HG03378 (cell line): ENCODE measurements around the gene MARK2.

Source experiments
- ATAC-seq: cut with Tn5 transposase; IDR thresholded peaks from one replicate; pipeline ENCODE4 v1.9.1; 2021; ENCODE audit warnings: mild to moderate bottlenecking, moderate library complexity; ENCODE audit not compliant: unreplicated experiment

The MARK2 gene

DNA sequence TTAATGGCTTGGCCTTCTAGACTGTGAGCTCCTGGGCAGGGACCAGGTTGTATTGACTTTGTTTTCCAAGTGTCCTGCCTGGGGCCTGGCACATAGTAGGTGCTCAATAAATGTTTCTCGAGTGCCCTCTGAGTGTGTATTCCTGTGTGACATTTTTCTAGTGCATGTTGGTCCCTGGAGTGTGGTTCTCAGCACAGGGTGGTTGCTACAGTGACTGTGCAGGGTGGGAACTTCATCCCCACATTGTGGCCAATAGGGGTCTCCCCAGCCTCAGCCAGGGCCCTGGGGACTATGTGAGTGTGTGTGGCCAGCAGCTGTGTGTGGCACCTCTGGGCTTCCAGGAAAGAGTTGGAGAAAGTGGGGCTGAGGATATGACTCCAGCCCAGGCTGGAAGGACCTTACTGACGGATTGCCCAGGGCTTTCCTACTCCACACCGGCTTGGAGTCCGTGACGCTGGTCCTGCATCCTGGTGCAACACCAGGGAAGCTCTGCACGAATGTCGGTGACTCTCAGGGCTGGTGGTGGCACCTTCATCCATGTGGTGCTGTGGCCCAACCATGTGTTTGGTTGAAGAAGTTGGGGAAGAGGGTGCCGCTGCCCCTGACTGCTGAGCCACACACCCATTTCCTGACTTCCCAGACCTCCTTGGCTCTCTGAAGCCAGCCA is 9.0 kb upstream of the MARK2 start:
- ATAC-seq: no peak

GRCh38 chr11:63831326-63831725 is 7.6 kb upstream of the MARK2 start:
- no peak for ATAC-seq

- no peak for ATAC-seq
Measured at GRCh38 chr11:63832336-63832735, 6.6 kb upstream of the MARK2 start.

DNA sequence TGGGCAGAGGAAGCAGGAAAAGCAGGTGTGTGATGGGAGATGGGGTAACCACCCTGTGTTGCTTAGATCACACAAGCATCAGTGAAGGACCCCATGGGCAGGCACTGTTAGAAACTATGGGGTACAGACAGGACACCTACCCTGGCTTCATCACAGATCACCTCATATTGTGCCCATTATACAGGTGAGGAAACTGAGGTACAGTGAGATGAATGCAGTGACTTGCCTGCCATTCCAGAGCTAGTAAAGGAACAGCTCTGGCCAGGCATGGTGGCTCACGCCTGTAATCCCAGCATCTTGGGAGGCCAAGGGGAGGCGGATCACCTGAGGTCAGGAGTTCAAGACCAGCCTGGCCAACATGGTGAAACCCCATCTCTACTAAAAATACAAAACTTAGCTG is 5.9 kb upstream of the MARK2 start:
- no peak for ATAC-seq

GRCh38 chr11:63834535-63835157 is 4.3 kb upstream of the MARK2 start:
- ATAC-seq: no peak

DNA sequence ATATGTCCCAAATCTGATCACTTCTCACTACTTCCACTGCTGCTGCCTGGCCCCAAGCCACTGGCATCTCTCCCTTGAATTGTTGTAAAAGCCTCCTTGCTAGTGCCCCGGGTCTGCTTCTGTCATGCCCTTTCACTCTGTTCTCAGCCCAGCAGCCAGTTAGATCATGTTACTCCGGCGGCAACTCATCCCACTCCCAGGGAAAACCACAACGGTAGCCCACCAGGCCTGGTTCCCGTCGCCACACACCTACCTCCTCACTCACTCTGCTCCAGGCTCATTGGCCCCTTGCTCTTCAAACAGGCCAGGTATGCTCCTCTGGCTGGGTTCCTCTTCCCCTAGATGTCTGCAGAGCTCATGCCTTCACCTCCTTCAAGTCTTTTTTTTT is 3.8 kb upstream of the MARK2 start:
- ATAC-seq: no peak

DNA sequence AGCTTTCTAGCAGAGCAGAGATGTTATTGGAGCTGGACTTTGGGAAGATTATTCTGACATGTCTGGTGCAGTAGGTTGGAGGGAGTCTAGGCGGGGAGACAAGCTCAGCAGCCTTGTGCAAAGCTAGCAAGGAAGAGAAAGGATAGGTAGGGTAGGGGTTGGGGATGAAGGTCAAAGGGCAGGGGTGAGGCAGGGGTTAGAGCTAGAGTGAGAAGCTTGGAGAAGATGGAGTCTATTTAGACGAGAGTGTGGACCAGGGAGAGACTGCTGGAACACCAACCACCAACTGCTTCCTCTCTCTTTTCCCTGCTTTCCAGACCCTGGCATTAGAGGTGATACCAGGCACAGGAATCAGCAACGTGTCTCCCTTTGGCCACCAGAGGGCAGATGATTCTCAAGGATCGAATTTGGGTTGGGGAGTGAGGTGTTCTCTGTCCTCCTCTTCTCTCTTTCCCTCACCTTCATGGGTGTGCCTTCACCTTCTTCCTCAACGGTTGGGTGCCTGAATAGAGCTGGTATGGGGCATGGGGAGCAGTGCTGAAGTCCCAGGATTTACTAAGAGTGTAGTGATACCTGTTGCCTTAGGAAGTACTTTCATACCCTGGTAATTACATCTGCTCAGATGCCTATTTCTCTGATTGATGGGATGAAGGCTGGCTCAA is 1.8 kb upstream of the MARK2 start:
- ATAC-seq: no peak

DNA sequence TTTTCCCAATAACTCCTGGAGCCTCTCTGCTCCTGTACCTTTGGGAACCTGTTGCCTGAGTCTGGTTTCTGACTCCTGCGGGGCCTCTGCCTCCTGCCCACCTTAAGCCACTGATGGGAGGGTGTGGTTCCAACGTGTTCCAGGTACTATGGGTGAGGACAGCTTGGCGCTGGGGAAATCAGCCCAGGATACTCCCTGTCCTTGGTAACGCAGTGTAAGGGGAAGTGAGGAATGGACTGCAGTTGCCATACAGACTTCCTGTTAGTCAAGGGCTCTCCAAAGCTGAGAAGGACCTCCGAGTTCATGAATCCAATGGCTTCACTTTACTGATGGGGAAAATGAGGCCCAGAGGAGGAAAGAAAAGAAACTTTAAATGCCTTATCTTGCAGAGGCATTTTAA is 1.2 kb upstream of the MARK2 start:
- ATAC-seq: no peak

DNA sequence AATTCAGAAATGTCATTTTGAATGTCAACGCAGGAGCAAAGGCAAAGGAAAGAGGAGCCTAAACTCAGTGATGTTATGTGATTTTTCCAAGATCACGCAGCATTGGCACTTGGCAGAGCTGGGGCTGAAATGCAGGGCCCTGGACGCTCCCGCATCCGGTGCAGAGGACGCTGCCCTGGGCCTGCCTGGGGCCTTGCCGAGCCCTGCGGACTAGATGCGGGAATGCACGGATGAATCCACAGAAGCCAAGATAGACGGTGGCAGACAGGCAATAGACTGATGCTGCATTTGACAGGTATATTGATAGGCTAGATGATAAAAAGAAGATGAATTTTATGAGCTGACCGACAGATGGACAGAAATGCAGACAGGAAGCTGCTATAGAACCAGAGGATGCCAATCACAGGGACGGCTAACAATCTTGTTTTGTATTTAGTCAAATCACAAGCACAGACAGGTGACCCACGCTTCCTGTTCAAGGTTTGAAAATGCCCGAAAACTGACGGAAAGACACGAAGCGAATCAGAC is 696 bp upstream of the MARK2 start:
- ATAC-seq: no peak

GRCh38 chr11:63839508-63840355 is 822 bp downstream of the MARK2 start:
- no peak for ATAC-seq

DNA sequence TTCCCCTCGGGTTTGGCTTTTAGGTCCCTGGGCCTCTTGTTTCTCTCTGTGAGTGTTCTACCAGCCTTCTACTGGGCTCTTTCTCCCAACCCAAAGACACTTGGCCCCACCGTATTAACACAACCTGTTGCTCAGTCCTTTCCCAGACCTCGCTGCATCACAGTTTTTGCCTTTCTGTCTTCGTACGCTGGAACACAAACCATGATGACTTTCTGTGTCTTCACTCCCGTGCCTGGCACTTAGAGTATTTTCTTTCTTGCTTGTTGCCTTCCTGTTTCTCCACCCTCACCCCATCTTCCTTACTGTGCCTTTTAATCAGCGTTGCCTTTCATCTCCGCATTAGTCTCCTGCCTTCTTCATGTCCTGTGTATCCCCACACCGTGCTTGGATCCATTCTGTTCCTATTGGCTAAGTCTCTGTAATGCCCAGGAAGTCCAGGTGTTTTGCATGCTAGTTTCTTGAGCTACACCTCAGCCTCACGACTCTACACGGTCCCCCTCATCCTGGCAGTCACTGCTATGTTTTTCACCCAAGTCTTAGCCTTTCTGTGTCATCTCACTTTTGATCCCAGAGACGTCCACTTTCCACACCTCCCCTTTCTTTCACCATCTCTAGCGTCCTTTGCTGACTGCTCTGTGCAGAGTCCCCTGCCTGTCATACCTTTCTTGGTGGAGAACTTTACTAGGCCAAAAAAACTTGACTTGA is 1.6 kb downstream of the MARK2 start:
- no peak for ATAC-seq

DNA sequence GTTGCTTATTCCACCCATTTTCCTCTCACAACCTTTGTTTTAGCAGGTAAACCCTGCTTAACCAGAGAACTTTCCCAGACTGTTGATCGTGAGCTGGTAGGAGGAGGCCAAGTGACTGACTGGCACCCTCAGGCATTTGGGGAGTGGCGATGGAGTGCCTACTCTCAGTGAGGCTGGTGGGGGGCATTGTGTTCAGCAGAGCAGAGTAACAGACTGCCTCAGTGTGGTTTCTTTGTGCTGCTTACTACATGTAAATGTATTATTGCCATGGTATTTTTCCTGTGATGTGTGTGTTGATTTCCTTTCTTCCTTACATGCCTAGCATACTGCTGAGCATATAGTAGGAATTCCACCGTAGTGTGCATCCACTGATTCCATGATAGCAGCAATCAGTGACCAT is 2.6 kb downstream of the MARK2 start:
- no peak for ATAC-seq

DNA sequence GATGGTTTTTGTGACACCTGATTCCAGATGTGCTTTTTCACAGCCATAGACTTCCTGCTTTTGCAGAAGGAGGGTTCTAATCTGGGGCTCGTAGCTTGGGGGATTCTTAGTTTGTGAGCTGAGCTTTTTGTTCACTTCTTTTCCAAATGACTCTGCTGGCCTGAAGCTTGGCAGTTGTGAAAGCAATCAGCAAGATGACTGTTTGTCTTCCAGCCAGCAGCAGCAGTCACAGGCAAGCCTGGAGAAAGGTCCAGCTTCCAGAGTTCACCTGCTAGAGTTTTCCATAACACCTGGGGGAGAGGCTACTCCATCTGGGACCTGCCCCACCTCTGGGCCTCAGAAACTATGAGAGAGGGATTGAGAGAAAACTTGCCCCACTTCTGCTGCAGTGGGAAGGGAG is 4.1 kb downstream of the MARK2 start:
- no peak for ATAC-seq

- no peak for ATAC-seq
Measured at GRCh38 chr11:63844836-63845235, 5.9 kb downstream of the MARK2 start.

DNA sequence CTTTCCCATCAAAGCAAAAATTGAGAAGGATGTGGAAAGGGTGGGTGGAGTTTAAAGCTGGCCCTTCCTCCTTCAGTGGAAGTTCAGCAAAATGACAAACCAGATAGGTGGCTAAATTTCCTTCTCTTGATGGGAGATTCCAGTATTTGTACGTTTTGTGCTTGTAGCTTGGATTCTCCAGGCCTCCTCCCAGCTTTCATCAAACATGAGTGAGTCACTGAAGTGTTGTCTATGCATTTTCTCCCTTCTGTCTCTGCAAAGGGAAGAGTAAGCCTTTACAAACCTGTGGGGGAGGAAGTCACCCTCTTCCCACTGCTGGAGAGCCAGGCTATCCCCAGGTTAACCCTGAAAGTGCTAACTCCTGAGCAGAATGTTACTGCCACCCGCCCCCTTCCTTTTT is 6.4 kb downstream of the MARK2 start:
- no peak for ATAC-seq

DNA sequence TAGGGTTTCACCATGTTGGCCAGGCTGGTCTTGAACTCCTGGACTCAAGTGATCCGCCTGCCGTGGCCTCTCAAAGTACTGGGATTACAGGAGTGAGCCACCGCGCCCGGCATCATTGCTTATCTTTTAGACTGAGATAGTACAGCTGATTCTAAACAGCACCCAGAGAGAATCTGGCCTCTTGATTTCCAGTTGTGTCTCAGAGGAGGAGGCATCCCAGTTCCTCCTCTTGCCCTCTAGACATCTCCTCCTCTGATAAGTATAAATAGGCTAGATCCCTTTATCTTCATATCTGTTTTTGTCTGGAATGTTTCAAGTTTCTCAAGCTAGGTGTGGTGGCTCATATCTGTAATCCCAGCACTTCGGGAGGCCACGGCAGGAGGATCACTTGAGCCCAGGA is 7.0 kb downstream of the MARK2 start:
- no peak for ATAC-seq

GRCh38 chr11:63846897-63847296 is 8.0 kb downstream of the MARK2 start:
- no peak for ATAC-seq

GRCh38 chr11:63847363-63847762 is 8.5 kb downstream of the MARK2 start:
- no peak for ATAC-seq

GRCh38 chr11:63849691-63850090 is 10.8 kb downstream of the MARK2 start:
- no peak for ATAC-seq

DNA sequence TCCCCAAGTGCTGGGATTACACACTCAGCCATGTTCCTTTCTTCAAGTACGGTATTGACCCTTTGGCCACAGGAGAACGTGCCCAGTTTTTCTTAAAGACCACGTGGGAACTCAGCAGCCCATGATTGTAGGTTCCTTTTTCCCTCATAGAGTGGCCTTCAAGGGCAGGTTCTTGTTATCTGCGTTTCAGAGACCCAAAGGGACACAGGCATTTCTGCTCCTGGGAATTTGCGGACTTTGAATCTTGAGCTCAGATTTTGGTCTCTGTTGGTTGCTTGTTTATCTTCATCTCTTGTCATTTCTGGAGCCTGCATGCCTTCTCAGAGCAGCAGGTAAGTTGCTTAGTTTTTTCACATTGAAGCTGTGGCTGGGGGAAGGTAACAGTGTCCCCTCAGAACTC is 12.0 kb downstream of the MARK2 start:
- no peak for ATAC-seq

DNA sequence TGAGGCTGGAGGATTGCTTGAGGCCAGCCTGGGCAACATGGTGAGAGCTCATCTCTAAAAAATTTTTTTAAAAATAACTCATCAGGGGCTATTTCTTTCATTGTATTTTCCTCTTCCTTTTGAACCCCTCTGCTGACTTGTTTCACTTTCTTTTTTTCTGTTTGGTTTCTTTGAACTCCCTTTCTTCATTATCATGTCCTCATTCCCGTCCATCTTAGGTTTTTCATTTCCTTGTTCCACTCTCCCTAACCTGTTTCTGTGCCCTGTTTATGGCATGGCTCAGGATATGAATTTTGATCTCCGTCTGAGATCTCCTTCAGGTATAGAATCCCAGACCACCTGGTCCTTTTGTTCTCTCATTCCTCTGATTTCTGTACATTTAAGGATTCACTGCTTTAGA is 12.5 kb downstream of the MARK2 start:
- no peak for ATAC-seq
